SK-N-MC (cell line): ENCODE data around the gene PLXNA4.

ENCODE experiments used
- EZH2 ChIP-seq: fragments of 200-600 bp; sonication (generic); IDR thresholded peaks from one replicate; pipeline ENCODE4 v1.6.1; 2017; ENCODE audit warnings: antibody characterized with exemption
- FOXP2 ChIP-seq: optimal IDR thresholded peaks from 2 replicates; pipeline ENCODE3; 2011; ENCODE audit warnings: mild to moderate bottlenecking, moderate library complexity; ENCODE audit not compliant: insufficient read depth; ENCODE audit errors: extremely low read length, control extremely low read depth
- POLR2AphosphoS5 ChIP-seq: IDR thresholded peaks from 2 replicates; pipeline ENCODE4 v1.6.1; 2012; ENCODE audit warnings: mild to moderate bottlenecking, low read depth, low read length, borderline replicate concordance

GRCh38 chr7:132603220-132603833 lies 27.1 kb upstream of the PLXNA4 start:
- TF ChIP-seq EZH2 (no peak), POLR2AphosphoS5 (no peak), FOXP2 (no peak)
